GM12801 (cell line): ENCODE results near the gene ILDR1.

ENCODE experiments used
- CTCF ChIP-seq: IDR thresholded peaks from one replicate; pipeline ENCODE4 v1.5.1; 2011; ENCODE audit warnings: control low read depth; ENCODE audit not compliant: insufficient read length; ENCODE audit errors: extremely low read depth

Gene ILDR1

GRCh38 chr3:121992601-121993560 is 29.2 kb downstream of the ILDR1 start:
- no peak for TF ChIP-seq CTCF

GRCh38 chr3:121989943-121990342 is 32.1 kb downstream of the ILDR1 start:
- no peak for TF ChIP-seq CTCF

- TF ChIP-seq CTCF, result no peak
Measured at GRCh38 chr3:121988146-121988545, 33.9 kb downstream of the ILDR1 start.

- no peak for TF ChIP-seq CTCF
Measured at GRCh38 chr3:121985846-121986245, 36.2 kb downstream of the ILDR1 start.

- no peak for TF ChIP-seq CTCF
Measured at GRCh38 chr3:121981473-121981872, 40.6 kb downstream of the ILDR1 start.

- TF ChIP-seq CTCF, result no peak
Measured at GRCh38 chr3:121980450-121980796, 41.6 kb downstream of the ILDR1 start.

- no peak for TF ChIP-seq CTCF
Measured at GRCh38 chr3:121979734-121980449, 42.2 kb downstream of the ILDR1 start.
